Measurements from ENCODE around the gene SCARF1.

The SCARF1 gene

DNA sequence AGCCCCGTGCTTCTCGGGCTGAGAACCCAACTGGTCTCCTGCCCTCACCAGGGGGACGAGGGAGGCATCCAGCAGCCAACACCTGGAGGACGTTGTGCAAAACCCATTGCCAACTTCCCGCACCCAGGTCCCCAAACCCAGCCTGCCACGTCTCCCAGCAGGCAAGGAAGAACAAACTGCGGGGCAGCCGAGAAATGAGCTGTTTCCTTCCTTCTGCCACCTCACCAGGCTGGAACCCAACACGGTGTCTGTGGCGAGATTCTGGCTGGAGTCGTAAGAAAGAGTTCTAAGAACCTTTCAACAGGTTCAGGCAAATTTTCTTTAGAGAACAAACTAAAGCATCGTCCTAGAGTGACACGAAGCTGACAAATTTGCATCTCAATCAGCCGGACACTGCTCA lies 20.5 kb downstream of the SCARF1 start:
- no peak for TF ChIP-seq POLR2A (IDR thresholded peaks at IDR 0.05; ENCODE audit: low read depth, low read length)
- no peak for TF ChIP-seq TAF1 (IDR thresholded peaks at IDR 0.05; ENCODE audit: borderline replicate concordance, low read depth, low read length)
- no peak for TF ChIP-seq POLR2AphosphoS5 (IDR thresholded peaks at IDR 0.05; ENCODE audit: low read depth, low read length)
- DNase-seq (ENCODE audit: insufficient read length), result no peak
- FAIRE-seq, result no peak

DNA sequence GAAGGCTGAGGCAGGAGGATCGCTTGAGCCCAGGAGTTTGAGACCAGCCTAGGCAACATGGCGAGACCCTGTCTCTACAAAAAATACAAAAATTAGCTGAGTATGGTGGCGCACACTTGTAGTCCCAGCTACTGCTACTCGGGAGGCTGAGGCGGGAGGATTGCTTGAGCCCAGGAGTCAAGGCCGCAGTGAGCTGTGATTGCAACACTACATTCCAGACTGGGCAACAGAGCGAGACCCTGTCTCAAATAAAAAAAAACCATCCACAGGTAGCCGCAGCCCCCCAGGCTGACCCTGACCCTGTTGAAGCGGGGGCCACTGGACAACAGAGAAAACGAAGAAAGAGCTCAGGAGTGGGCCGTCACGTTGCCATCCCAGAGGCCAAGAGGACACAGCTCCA lies 20.9 kb downstream of the SCARF1 start:
- FAIRE-seq (no peak), DNase-seq (ENCODE audit: insufficient read length) (no peak)
- TF ChIP-seq POLR2AphosphoS5 (IDR thresholded peaks at IDR 0.05; ENCODE audit: low read depth, low read length), result no peak
- no peak for TF ChIP-seq POLR2A (IDR thresholded peaks at IDR 0.05; ENCODE audit: low read depth, low read length)

DNA sequence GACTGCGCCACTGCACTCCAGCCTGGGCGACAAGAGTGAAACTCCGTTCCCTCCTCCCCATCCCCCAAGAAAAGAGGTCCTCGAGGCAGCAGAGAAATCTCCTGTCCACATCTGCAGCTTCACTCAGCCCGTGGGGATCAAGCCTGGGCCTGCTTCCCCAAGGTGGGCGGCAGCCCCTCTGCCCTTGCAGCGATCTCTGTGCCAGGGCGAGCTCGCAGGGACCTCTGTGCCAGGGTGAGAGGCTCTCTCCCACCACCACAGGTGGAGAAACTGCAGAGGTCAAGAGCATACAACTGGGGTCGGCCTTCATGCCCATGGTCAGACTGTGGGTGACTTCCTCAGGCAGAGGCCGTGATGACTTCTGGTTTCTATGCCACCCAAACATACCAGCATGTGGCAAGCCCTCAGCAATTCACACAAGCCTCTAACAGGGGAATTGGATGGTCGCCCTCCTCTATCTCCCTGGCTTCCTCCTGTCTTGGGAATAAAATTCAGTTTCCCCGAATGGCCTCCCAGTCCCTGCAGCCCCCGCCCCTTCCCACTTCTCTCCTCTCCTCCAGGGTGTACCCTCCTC lies 22.4 kb downstream of the SCARF1 start:
- FAIRE-seq (no peak), DNase-seq (ENCODE audit: insufficient read length) (no peak)
- no peak for TF ChIP-seq POLR2AphosphoS5 (IDR thresholded peaks at IDR 0.05; ENCODE audit: low read depth, low read length)
- TF ChIP-seq TAF1 (IDR thresholded peaks at IDR 0.05; ENCODE audit: borderline replicate concordance, low read depth, low read length), result no peak
- no peak for TF ChIP-seq POLR2A (IDR thresholded peaks at IDR 0.05; ENCODE audit: low read depth, low read length)

DNA sequence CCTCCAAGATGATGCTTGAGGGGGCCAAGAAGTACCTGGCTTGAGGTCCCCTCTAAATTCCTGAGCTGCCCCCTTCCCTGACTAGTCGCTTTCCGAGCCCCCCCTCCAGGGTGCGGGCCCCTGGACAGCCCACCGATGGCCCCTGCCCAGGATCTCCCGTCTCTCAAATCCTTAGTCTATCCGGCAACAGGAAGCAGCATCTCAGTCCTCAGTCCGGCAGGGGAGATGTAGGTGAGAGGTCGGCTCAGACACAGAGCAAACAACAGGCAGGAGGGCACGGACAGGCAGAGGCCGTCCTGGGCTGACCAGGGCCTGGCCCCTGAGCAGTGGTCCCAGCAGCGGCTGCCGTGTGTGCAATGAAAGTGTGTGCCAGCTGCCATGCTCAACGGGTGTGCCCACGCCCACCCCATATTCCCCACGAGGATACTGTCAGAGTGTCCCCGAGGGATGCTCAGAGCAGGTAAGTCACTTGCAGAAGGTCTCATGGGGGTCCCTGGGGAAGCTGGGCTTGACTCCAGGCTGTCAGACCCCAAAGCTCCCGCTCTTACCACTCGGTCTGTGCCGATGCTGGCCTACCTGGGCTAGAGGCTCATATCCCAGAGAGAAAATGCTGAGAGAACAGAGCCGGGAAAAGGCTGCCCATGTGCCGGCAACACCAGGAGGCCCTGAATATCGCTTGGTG lies 24.1 kb downstream of the SCARF1 start:
- no peak for DNase-seq (ENCODE audit: insufficient read length)

DNA sequence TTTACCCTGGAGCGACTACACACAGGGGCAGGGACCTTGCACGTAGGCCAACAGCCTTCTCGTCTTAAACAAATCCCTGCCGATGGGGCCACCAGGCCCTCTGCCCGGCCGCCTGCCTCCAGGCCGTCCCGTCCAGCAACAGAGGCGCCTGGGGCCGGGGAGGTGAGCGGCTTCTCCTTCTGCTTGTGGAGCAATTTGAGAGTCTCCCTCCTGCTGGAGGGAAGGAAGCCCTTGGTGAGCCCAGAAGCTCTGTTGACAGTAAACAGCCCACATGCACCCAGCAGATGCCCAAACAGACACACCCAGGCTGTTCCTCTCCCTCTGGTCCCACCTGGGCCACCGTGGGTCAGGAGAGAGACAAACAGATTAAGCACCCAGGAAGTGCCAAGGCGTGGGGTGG lies 25.0 kb downstream of the SCARF1 start:
- no peak for DNase-seq (ENCODE audit: insufficient read length)
- no peak for TF ChIP-seq POLR2AphosphoS5 (IDR thresholded peaks at IDR 0.05; ENCODE audit: low read depth, low read length)
- TF ChIP-seq POLR2A (IDR thresholded peaks at IDR 0.05; ENCODE audit: low read depth, low read length), result no peak
- TF ChIP-seq TAF1 (IDR thresholded peaks at IDR 0.05; ENCODE audit: borderline replicate concordance, low read depth, low read length), result no peak
- FAIRE-seq, result no peak

More for the DNA sequence above, 24.1 kb downstream of the SCARF1 start:
- TF ChIP-seq POLR2A (IDR thresholded peaks at IDR 0.05; ENCODE audit: low read depth, low read length), result no peak
- no peak for TF ChIP-seq POLR2AphosphoS5 (IDR thresholded peaks at IDR 0.05; ENCODE audit: low read depth, low read length)
- no peak for TF ChIP-seq TAF1 (IDR thresholded peaks at IDR 0.05; ENCODE audit: borderline replicate concordance, low read depth, low read length)
- FAIRE-seq, result no peak

DNA sequence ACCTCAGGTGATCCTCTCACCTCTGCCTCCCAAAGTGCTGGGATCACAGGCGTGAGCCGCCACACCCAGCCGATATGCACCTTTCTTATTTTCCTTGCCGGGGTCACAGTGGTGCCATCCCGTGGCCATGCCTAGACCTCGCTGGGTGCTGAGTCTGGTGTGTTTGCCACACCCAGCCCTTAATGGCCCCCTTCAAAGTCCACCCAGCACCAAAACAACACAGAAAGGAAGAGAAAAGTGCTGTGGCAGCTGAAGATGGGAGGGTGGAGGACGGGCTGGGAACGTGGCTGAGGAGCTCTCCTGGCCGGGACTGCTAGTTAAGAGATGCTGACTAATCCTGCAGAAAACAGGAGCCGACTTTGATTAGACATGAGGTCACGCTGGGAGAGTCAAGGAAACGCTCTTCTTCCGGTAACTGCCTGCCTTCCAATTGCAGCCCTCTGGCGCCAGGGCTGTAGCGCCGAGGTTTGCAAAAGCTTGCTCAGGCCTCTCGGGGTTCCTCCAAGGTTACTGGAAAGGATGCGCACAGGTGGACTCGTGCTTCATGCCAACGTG lies 27.8 kb downstream of the SCARF1 start:
- FAIRE-seq (no peak), DNase-seq (ENCODE audit: insufficient read length) (no peak)
- no peak for TF ChIP-seq TAF1 (IDR thresholded peaks at IDR 0.05; ENCODE audit: borderline replicate concordance, low read depth, low read length)
- TF ChIP-seq POLR2AphosphoS5 (IDR thresholded peaks at IDR 0.05; ENCODE audit: low read depth, low read length), result no peak
- TF ChIP-seq POLR2A (IDR thresholded peaks at IDR 0.05; ENCODE audit: low read depth, low read length), result no peak

DNA sequence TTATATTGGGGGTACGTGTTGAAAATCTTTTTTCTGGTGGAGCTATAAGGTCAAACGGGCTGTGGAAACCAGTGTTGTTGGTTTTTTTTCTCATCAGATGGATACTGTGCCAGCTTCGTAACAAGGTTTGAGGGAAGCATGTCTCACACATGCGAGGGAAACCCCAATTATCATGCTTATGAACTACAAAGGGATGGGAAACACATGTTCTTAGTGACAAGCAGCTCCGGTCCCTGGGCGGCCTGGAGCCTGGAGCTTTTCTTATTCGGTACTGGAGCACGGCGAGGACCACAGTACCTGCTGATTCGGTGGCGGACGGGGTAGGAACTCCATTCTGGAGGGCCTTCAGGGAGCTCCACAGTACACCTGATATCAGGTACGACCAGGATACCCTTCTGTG lies 29.4 kb downstream of the SCARF1 start:
- TF ChIP-seq POLR2A (IDR thresholded peaks at IDR 0.05; ENCODE audit: low read depth, low read length) (no peak), POLR2AphosphoS5 (IDR thresholded peaks at IDR 0.05; ENCODE audit: low read depth, low read length) (no peak), TAF1 (IDR thresholded peaks at IDR 0.05; ENCODE audit: borderline replicate concordance, low read depth, low read length) (no peak)
- DNase-seq (ENCODE audit: insufficient read length) (no peak), FAIRE-seq (no peak)

DNA sequence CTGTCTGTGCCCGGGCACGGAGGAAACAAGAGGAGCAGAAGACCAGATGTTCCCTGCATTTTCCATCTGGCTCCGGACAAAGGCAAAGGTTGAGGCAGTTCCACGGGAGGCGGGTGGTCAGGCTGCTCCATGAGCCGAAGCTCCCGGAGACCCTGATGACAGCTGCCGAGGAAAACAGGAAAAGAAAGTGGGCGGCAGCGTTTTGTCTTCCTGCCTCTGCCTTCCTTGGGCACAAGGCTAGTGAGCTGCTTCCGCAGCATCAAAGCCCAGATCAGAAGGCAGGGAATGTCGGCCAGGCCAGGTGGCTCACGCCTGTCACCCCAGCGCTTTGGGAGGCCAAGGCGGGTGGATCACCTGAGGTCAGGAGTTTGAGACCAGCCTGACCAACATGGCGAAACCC lies 33.1 kb downstream of the SCARF1 start:
- TF ChIP-seq POLR2AphosphoS5 (IDR thresholded peaks at IDR 0.05; ENCODE audit: low read depth, low read length) (no peak), TAF1 (IDR thresholded peaks at IDR 0.05; ENCODE audit: borderline replicate concordance, low read depth, low read length) (no peak), POLR2A (IDR thresholded peaks at IDR 0.05; ENCODE audit: low read depth, low read length) (no peak)
- FAIRE-seq (no peak), DNase-seq (ENCODE audit: insufficient read length) (no peak)

DNA sequence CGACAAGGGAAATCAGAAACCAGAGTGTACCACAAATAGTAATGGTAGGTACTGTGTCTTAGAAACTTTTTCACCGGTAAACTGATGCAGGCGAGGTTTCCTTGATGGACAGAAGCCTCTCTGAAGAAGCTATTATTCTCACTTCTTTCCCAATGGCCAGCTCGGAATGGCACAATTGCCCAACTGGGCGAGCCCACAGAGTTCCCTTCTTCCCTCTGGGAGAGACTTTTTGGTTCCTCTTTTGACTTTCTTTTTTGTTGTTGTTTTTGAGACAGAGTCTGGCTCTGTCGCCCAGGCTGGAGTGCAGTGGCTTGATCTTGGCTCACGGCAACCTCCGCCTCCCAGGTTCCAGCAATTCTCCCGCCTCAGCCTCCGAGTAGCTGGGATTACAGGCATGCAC lies 33.8 kb downstream of the SCARF1 start:
- TF ChIP-seq POLR2AphosphoS5 (IDR thresholded peaks at IDR 0.05; ENCODE audit: low read depth, low read length) (no peak), POLR2A (IDR thresholded peaks at IDR 0.05; ENCODE audit: low read depth, low read length) (no peak), TAF1 (IDR thresholded peaks at IDR 0.05; ENCODE audit: borderline replicate concordance, low read depth, low read length) (no peak)
- no peak for FAIRE-seq
- DNase-seq (ENCODE audit: insufficient read length), result no peak

DNA sequence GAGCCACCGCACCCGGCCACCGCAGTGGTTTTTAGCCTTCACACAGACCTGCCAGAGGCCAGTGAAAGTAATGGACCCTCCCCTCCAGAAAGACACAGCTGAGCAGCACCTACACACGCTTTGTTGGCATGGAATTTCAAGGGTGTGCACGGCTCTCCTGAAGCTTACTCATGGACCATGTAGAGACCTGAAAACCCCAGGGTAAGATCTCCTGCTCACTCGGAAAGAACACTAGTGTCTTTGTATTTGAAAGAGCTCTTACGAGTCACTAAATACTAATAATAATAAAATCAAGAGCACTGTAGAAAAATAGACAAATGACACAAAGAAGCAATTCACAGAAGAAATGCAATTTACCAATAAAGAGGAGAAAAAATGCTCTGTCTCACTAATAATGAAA lies 36.9 kb downstream of the SCARF1 start:
- no peak for TF ChIP-seq POLR2A (IDR thresholded peaks at IDR 0.05; ENCODE audit: low read depth, low read length)
- no peak for TF ChIP-seq TAF1 (IDR thresholded peaks at IDR 0.05; ENCODE audit: borderline replicate concordance, low read depth, low read length)
- TF ChIP-seq POLR2AphosphoS5 (IDR thresholded peaks at IDR 0.05; ENCODE audit: low read depth, low read length), result no peak
- no peak for DNase-seq (ENCODE audit: insufficient read length)
- no peak for FAIRE-seq

DNA sequence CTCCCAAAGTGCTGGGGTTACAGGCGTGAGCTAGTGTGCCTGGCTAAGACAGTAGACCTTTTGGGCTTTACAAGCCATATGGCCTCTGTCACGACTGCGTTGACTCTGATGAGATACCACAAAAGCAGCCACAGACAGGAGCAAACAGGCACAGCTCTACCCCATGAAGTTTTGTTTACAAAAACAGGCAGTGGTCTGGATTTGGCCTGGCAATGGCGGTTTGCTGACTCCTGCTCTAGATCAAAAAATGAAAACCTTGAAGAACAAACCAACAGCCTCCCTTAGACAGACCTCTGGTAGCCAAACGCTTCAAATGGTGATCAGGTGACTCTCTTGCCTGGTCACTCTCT lies 37.6 kb downstream of the SCARF1 start:
- DNase-seq (ENCODE audit: insufficient read length), result no peak

DNA sequence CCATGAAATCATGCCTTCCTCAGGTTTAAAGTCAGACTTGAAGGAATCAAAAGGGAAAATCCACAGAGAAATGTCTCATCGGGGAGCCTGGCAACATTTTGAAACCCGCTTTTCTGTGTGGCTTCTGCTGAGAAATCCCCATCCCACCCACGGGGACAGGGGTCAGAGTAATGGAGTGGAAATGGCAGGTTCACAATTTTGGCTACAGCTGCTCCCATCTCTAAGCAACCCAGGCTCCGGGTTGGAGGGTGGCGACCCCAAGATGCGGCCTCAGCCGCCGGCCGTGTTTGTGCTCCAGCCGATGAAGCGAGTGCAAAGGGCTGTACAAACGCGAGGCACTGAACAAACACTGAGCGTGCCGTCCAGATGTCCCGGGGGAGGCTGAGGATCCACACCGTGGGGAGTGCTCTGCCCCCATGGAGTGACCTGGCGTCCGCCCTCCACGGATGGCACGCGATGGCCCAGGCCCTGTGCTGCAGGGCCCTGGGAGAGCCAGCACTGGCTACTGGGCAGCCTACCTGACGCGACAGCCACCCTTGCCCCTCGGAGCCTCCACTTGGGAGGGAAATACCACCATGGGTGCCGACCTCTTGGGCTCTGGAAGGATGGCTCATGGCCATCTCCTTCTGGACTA lies 39.1 kb downstream of the SCARF1 start:
- FAIRE-seq, result peak; percentile 89
- TF ChIP-seq POLR2AphosphoS5 (IDR thresholded peaks at IDR 0.05; ENCODE audit: low read depth, low read length), result peak; percentile 54; the same call in 1 of the 2 replicates
- TF ChIP-seq TAF1 (IDR thresholded peaks at IDR 0.05; ENCODE audit: borderline replicate concordance, low read depth, low read length), result 0 out of 2 replicates have a peak, but pooled peaks have one; percentile 15
- peak; percentile 34; the same call in 1 of the 2 replicates for TF ChIP-seq POLR2A (IDR thresholded peaks at IDR 0.05; ENCODE audit: low read depth, low read length)
- no peak for DNase-seq (ENCODE audit: insufficient read length)

More for the DNA sequence above, 37.6 kb downstream of the SCARF1 start:
- TF ChIP-seq TAF1 (IDR thresholded peaks at IDR 0.05; ENCODE audit: borderline replicate concordance, low read depth, low read length), result no peak
- no peak for TF ChIP-seq POLR2AphosphoS5 (IDR thresholded peaks at IDR 0.05; ENCODE audit: low read depth, low read length)
- no peak for TF ChIP-seq POLR2A (IDR thresholded peaks at IDR 0.05; ENCODE audit: low read depth, low read length)
- peak; percentile 46 for FAIRE-seq

Data from GM12892 (cell line).